Thyroid gland (tissue), 4 donors: Measurements from ENCODE around the gene AKR1E2.

Experiments
- POLR2A ChIP-seq, 2 donors: fragments of 450-650 bp; IDR thresholded peaks; one replicate each; pipeline ENCODE4 v1.6.1; 2017; ENCODE audit warnings: antibody characterized with exemption in 2 of 2, mild to moderate bottlenecking in 2 of 2, moderate library complexity in 1 of 2
- TF ChIP-seq, protein P1 (sequence below), 6 experiments: fragments of 200-600 bp in 3 of 6; fragments of 450-650 bp in 3 of 6; sonication (generic) in 3 of 6; IDR thresholded peaks; one replicate each; pipeline ENCODE4 v1.5.1; 2016 to 2019; ENCODE audit warnings: antibody characterized with exemption in 6 of 6, mild to moderate bottlenecking in 2 of 6, inconsistent platforms in 1 of 6, moderate library complexity in 1 of 6

DNA sequence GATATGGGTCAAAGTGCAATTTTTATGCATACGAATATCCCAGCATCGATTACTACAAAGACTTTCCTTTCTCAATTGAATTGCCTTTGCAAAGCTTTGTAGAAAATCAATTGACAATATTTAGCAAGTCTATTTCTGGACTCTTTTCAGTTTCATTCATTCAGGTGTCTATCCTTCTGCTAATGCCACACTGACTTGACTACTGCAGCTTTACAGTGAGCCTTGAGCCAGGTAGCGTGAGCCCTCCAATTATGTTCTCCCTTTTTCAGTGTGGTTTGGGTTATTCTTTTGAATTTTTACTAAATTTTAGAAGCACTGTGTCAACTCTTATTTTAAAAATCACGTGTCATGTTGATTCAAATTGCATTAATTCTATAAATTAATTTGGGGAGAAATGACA, 19.5 kb upstream of the AKR1E2 start:
- TF ChIP-seq, protein P1, sequence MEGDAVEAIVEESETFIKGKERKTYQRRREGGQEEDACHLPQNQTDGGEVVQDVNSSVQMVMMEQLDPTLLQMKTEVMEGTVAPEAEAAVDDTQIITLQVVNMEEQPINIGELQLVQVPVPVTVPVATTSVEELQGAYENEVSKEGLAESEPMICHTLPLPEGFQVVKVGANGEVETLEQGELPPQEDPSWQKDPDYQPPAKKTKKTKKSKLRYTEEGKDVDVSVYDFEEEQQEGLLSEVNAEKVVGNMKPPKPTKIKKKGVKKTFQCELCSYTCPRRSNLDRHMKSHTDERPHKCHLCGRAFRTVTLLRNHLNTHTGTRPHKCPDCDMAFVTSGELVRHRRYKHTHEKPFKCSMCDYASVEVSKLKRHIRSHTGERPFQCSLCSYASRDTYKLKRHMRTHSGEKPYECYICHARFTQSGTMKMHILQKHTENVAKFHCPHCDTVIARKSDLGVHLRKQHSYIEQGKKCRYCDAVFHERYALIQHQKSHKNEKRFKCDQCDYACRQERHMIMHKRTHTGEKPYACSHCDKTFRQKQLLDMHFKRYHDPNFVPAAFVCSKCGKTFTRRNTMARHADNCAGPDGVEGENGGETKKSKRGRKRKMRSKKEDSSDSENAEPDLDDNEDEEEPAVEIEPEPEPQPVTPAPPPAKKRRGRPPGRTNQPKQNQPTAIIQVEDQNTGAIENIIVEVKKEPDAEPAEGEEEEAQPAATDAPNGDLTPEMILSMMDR (IDR thresholded peaks at IDR 0.05): no peak
- TF ChIP-seq POLR2A (IDR thresholded peaks at IDR 0.05): no peak
